Renal pelvis (tissue), 4 donors: ENCODE results near the gene HOXD1. TPM values are rescaled to one million over a fixed set of nuclear protein-coding genes. Genes with fewer than 3 reads are reported as not detected.

Experiments
- DNase-seq: peaks from one replicate; pipeline ENCODE4 v3.0.0-alpha.2; 2013
- polyA plus RNA-seq, 3 donors: library from polyadenylated mRNA; unstranded; fragments of 120-200 nt; gene quantifications; one replicate each; pipeline ENCODE4 v1.2.1, GENCODE V29; 2013; ENCODE audit not compliant: insufficient read length in 3 of 3

Gene HOXD1
- polyA plus RNA-seq, 3 donors = 9.1 to 11.5 (median 9.9) TPM

DNA sequence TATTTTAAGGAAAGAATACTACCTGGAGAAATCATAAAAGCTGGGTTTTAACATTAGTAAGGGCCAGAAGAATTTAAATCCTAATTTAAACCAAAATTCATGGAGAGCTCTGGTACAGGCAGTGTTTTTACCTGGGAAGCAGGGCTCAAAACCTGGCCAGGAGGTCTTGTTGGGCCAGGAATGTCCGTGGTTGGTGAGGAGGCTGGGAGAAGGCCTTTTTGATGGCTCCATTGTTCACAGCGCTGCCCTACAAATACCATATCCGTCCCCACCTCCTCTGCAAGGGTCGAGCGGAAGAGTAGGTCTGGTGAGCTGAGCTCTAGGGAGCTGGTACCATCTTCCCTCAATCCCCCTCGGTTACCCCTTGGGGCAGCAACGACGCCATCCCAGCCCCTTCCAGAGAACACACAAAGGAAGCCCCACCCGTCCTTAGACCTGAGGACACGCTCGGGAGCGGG is 10.9 kb upstream of the HOXD1 start:
- no peak for DNase-seq

DNA sequence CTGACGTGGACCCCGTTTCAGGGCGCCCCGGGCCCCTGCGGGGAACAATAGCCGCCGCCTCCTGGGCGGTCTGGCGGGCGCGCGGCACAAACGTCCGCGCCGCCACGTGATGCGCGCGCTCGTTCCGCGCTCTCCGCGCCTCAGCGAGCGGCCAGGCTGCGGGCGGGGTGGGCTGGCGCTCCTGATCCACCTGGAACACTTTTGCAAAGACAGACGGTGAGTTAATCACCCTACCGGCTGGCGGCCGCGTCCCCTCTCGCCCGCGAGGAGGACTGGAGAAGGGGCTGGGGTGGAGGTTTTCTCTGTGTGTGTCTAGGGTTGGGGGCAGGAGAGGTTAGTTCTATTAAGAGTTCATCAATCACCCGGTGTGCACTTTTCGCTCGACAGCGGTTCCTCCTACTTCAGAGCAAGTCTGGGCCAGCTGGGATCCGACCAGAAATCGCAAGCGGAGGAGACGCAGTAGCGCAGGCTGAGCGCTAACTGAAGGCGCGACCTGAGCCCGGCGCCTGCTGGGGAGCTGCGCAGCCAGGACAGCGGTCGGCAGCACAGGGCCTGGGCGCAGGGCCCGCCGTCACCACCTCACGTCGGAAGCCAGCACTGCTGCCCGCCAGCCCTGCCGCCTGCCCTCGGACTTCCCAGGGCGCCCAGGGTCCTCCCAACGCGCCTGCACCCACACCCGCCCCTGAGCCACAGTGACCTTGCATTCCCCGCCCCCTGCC is 10.3 kb upstream of the HOXD1 start:
- no peak for DNase-seq

DNA sequence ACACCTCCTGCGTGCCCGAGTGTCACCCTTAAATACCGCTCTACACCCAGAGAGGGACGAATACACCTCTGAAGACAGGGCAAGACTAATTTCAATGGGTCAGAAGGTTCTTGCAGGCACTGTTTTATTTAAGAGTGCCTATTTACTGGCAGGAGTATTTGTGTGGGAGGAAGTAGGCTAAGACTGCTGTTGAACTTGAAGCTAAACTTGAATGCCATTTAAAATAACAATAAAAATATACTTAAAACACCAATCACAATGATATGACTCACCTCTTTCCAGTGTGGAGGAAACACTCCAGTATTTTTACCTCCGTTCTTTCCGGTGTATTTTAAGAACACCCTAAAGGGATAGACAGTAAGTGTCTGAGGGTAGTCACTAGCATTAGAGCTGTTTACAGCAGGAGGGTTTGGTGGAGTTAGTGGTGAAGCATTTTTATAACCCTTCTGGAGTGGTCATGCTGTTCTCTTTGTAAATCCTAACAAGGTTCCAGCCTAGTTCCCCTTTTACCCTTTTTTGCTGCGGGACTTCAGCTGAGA is 9.6 kb upstream of the HOXD1 start:
- DNase-seq = no peak

DNA sequence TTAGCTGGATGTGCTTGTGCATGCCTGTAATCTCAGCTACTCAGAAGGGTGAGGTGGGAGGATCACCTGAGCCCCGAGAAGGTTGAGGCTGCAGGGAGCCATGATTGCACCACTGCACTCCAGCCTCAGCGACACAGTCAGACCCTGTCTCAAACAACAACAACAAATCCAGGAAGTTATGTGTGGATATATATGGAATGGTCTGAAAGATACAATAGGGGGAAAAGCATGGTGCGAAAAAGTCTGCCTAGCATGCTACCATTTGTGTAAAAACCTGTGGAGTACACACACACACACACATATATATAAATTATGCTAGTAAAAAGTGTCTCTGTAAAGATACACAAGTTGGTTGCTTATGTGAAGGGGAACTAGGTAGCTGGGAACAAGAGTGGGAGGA is 6.9 kb upstream of the HOXD1 start:
- no peak for DNase-seq

DNA sequence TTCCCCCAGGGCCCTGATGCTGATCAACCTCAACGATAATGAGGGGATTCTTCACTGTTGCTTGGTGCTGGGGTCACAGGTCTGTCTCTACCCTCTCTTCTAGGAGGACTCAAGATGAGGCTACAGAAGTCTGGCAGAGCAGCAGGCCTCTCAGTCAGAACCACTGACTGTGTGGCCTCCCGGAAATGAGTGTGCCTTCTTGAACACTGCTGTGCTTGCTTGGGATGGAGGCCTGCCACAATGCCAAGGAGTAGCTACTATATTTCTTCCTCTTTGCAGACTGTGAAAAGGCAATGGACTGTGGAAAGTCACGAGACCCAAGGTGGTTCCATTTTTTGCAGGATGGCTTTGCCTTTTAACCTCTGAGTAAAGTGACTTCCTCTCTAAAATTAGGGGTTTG is 5.8 kb upstream of the HOXD1 start:
- no peak for DNase-seq

DNA sequence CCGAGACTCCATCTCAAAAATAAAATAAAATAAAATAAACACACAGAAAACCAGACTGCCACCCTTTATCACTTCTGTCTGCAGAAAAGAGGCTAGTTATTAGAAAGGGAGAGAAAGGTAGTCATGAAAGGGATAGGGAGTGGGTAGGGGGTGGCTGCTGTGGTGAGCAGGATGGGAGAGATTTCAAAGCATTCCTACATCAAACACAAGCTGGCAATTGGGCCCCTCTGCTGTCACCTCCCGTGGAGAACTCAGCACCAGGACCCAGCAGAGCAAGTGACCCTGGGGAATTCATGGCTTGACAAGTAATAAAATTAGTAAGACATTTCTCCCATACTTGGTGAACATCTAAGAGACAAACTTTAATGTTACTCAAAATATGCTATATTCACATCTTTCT is 3.7 kb upstream of the HOXD1 start:
- no peak for DNase-seq

DNA sequence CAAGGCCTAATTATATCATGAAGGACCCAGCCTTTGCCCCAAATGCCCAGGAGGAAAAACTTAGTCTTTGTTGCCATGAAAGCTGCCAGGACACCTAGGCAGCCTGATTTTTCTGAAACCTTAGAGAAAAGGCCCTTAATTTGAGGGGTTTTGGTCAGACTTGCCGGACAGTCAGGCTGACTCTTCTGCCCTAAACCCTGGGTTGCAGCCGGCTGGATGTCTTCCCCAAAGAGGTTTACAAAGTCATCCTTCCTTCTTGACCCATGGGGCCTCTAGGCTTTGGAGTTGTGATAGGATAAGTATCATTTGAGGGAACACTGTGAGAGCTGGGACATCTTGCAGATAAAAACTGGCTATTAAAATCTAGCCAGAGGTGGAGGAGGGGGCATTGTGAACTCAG is 2.4 kb upstream of the HOXD1 start:
- DNase-seq = no peak

DNA sequence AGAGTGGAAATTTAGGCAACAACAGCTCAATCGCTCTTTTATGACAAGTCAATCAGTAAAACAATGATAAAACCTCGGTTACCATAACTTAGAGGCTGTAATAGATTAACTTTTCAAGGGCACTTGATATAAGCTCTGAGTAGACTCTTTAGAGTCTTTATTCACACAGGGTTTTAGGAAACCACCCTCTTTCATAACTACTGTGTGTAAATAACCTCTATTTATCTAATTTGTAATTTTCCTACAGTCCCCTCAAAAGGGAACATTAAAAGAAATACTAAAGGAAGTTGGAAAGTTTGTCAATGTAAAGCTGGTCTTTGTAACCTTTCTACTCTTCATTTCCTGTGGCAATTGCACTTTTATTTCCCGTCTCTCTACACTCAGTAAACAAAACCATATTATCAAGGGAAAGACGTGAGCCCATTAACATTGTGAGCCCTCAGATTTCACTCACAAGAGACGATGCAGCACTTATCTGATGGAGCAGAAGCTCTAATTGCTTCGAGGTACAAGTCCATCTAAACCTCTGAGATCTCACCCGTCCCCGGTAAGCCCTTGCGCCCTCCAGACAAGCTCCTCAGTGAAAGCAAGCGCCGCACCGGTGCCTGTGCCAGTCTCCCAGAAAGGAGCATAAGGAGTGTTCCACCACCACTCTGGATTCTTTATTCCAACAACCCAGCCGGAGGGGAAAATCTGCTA is 1.1 kb upstream of the HOXD1 start:
- no peak for DNase-seq

DNA sequence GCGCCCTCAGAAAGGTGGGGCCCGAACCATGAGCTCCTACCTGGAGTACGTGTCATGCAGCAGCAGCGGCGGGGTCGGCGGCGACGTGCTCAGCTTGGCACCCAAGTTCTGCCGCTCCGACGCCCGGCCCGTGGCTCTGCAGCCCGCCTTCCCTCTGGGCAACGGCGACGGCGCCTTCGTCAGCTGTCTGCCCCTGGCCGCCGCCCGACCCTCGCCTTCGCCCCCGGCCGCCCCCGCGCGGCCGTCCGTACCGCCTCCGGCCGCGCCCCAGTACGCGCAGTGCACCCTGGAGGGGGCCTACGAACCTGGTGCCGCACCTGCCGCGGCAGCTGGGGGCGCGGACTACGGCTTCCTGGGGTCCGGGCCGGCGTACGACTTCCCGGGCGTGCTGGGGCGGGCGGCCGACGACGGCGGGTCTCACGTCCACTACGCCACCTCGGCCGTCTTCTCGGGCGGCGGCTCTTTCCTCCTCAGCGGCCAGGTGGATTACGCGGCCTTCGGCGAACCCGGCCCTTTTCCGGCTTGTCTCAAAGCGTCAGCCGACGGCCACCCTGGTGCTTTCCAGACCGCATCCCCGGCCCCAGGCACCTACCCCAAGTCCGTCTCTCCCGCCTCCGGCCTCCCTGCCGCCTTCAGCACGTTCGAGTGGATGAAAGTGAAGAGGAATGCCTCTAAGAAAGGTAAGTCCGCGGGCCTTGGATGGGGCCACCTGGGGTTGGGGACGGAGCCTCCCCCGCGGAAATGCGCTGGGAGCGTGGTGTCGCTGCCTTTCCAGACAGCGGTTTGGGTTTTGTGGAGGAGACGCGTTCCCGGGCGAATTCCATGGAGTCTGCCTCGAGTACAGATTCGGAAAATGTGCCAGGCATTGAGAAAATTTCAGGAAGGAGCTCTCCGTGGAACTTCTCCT is 559 bp downstream of the HOXD1 start:
- DNase-seq = no peak

DNA sequence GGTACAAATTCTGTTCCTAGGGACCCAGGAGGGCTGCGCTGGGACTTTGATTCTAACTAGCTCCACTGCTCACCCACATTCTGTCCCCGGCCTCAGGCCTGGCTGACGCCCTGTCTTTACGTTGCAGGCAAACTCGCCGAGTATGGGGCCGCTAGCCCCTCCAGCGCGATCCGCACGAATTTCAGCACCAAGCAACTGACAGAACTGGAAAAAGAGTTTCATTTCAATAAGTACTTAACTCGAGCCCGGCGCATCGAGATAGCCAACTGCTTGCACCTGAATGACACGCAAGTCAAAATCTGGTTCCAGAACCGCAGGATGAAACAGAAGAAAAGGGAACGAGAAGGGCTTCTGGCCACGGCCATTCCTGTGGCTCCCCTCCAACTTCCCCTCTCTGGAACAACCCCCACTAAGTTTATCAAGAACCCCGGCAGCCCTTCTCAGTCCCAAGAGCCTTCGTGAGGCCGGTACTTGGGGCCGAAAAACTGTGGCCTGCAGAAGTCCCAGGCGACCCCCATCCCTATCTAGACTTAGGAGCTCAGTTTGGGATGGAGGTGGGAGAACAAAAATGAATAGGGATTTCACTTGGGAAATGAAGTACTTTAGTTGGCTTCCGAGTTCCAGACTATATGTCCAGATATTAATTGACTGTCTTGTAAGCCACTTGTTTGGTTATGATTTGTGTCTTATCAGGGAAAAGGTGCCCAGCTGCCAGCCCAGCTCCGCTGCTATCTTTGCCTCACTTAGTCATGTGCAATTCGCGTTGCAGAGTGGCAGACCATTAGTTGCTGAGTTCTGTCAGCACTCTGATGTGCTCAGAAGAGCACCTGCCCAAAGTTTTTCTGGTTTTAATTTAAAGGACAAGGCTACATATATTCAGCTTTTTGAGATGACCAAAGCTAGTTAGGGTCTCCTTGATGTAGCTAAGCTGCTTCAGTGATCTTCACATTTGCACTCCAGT is 1.5 kb downstream of the HOXD1 start:
- no peak for DNase-seq

DNA sequence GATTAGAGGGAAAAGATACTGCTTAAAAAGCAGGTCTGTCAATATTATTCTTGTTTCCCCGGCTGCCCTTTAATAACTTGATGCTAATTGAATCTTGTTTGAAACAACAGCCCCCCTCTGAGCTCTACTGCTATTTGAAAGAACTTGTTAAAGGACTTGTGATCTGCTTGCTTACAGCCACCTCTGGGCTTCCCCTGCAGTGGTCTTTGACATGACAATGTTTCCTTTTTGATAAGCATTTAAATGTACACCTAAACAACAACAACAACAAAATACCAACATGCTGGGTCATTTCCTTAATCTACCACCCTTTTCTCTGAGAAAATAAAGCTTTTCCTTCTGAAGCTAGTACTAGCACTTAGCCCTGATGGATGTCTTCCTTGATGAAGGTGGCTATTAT is 3.9 kb downstream of the HOXD1 start:
- no peak for DNase-seq

DNA sequence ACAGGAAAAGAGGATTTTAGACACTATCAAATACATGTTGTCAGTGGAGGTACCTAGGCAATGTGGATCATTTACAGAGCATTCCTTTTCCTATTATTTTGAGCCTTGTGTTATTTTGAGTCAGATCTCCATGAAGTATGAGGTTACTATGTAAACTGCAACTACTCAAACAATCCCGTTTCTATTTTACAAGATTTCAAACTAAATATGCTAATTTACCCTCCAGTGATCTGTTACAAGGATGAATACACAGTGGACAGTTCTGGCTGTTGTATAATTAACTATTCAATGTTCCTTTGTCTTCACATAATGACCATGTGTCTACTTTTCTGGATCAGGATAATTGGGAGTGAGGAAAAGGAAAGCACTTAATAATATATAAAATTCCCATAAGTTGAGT is 4.6 kb downstream of the HOXD1 start:
- no peak for DNase-seq

DNA sequence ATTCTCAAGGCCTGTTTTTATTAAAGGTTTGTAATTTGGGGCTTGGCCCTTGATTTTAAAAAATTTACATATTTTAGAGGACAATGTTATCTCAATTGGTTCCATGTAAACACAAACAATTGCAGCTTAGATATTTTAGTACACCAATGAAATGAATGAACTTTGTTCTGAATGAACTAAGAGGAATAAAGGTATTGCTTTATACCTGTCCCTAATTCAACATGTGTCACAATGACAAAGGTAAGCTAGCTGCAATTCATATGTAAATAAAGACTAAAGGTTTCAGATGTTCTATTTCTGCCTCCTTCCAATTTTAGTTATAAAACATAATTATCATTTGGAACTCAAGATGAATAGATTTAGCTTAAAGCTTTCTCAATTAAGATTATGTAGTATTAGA is 11.4 kb downstream of the HOXD1 start:
- DNase-seq = no peak

DNA sequence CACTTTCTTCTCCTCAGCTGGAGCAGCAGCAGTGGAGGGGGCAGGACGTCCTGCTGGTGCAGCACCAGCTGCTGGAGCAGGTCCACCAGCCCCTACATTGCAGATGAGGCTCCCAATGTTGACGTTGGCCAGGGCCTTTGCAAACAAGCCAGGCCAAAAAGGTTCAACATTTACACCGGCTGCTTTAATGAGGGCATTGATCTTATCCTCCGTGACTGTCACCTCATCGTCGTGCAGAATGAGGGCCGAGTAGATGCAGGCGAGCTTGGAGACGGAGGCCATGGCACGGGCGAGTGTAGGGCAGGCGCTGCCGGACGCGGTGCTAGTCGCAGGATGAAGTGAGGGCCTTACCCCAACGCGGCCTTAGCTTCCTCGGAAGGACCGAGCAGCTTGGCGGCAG is 12.5 kb downstream of the HOXD1 start:
- DNase-seq = no peak

DNA sequence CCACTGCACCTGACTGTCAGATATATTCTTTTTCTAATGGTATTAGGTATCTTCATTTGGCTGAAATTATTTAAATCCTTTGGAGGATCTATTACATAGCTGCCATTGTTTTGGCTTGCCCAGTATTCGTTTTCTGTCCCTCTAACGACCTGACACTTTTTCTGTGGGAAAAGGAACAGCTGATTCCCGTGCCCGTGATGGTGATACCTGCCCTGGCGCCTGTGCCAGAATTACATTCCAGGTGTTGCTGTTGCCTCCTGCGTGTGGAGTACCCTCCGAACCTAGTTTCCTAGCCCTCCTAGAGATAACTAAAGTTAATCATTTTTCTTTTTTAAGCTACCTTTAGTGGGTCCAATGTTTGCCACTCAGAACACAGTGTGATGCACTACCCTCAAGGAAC is 14.0 kb downstream of the HOXD1 start:
- no peak for DNase-seq

DNA sequence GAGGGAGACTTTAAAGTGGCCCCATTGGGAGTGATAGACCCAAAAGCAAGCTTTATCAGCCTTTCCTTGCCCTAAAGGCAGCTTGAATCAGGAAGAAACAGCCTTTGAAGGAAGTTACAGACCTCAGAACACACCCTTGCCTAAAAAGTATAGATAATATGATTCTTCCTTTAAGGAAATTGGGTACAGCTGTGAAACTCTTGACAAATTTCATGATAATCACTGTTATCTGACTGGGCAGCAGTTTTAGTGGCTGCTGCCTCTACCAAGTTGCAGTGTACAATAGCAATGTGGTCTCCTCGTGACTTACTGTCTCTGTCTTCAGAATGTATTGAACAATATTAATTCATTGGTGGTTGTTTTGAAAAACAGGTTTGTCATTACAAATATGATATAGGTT is 16.7 kb downstream of the HOXD1 start:
- DNase-seq = no peak

DNA sequence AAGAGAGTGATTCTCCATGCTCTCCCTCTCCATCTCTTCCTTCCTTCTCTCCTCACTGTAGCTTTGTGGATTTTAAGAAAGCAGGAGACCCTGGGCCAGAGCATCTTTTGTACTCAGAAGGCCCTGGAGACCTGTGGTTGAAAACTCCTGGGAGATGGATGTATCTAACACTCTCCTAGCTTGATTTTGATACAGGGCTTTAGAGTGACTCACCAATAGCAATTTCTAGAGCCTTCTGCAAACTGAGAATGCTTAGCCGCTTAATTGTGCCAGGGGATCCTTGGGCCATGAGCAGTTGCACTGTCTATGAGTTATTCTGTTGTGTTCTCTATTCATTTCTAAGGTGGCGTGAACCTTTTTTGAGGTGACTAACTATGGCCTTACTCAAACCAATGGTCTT is 17.7 kb downstream of the HOXD1 start:
- DNase-seq = no peak

DNA sequence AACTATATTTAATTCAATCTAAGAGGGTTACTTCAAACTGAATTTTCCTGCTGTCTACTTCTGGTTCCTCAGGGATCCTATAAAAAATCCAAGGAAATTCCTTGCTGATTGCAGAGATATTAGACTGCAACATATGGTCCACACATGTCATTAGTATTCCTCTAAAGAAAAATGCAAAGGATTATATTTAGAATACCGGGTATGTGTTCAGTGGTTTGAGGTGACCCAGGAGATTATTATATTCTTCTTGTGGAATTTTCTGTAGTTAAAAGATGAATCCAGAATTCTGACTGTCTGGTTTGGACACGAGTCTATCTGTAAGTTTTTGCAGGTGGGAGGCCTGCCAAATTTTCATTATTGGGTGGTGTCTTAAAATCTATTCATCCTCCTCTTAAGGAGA is 18.2 kb downstream of the HOXD1 start:
- DNase-seq = no peak

DNA sequence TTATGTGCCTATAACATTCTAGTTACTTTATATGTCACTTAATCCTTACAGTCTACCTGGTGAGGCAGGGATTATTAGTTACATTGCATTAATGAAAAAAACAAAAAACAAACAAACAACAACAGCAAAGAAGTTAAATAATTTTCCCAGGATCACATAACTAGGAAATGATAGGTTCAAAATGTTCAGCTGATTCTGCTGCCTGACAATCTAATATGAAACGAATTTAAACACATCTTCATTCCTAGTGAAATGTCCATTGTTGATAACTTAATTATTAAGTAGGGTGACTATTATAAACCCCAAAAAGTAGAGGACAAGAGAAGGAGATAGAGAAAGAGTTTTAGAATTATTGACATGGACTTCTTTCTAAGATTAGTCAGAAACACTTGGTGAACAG is 22.6 kb downstream of the HOXD1 start:
- DNase-seq = no peak

DNA sequence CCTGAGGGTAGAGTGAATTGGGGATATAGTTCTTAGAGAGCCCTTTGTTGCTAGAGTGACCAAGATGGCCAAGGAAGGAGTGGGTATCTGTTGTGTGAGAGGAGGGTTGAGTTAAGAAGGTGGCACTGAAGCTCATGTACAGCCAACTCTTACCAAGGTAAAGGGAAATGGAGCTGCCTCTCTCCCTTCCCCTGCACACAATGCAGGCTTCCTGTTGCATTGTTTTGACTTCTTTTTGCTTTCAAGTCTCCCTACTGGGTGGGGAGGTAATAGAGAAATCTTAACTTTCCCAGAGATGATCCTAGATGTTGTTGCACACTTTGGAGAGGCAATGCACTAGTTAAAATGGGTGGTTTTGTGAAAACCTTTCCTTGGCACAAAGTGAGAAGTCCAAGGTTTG is 23.8 kb downstream of the HOXD1 start:
- no peak for DNase-seq

DNA sequence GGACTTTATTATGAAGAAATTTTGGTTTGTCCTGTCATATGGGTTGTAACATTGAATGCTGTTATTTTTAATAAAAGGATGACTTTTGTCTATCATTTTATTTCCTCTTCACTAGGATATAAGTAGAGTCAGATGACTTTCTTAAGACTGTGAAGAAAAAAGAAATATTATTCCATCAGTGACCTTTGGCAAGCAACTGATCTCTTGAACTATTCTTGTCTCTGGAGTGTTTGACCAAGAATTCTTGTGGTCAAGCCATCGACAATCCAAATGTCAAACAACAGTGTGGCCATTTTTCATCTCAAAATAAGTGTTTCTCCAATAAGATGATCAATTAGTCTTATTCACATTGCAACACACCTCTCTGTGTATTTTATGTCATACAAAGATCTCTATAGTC is 24.9 kb downstream of the HOXD1 start:
- no peak for DNase-seq
